Spleen (tissue), 7 donors: ENCODE measurements around the gene C8B.

Experiments
- POLR2A ChIP-seq, 3 donors: fragments of 450-650 bp; IDR thresholded peaks; one replicate each; pipeline ENCODE4 v1.5.1; 2017; ENCODE audit warnings: antibody characterized with exemption in 3 of 3, mild to moderate bottlenecking in 1 of 3
- TF ChIP-seq, protein P1 (sequence below), 11 experiments: fragments of 200-600 bp in 7 of 11; fragments of 450-650 bp in 4 of 11; sonication (generic) in 4 of 11; IDR thresholded peaks in 8 of 11; conservative IDR thresholded peaks in 3 of 11; 1 replicate in 7 of 11; 2 replicates in 4 of 11; pipeline versions ENCODE4 v1.4.0 to v1.8.0; 2016 to 2021; ENCODE audit warnings: antibody characterized with exemption in 11 of 11, inconsistent platforms in 4 of 11, mild to moderate bottlenecking in 1 of 11
- donor health status: DM: no; HTN: no; CAD: no; lungs with moderate emphysema.
- donor health status: DM: no; HTN: no; CAD: no.
- donor health status: DM: no; HTN: no; CAD: no.

DNA sequence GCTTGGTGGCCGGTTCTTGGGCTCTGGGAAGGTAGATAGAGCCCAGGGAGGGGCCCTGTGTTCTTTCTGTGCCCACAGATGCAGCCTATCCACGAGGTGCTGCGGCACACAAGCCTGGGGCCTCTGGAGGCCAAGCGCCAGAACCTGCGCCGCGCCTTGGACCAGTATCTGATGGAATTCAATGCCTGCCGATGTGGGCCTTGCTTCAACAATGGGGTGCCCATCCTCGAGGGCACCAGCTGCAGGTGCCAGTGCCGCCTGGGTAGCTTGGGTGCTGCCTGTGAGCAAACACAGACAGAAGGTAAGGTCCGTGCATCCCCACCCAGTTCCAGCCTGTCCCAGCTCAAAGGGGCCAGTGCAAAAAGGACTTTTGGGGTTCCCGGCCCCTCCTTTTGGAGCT, 53.5 kb downstream of the C8B start:
- TF ChIP-seq, protein P1, sequence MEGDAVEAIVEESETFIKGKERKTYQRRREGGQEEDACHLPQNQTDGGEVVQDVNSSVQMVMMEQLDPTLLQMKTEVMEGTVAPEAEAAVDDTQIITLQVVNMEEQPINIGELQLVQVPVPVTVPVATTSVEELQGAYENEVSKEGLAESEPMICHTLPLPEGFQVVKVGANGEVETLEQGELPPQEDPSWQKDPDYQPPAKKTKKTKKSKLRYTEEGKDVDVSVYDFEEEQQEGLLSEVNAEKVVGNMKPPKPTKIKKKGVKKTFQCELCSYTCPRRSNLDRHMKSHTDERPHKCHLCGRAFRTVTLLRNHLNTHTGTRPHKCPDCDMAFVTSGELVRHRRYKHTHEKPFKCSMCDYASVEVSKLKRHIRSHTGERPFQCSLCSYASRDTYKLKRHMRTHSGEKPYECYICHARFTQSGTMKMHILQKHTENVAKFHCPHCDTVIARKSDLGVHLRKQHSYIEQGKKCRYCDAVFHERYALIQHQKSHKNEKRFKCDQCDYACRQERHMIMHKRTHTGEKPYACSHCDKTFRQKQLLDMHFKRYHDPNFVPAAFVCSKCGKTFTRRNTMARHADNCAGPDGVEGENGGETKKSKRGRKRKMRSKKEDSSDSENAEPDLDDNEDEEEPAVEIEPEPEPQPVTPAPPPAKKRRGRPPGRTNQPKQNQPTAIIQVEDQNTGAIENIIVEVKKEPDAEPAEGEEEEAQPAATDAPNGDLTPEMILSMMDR (IDR thresholded peaks at IDR 0.05 in 8 of 11, conservative IDR thresholded peaks at IDR 0.05 in 3 of 11): no peak
- no peak for TF ChIP-seq POLR2A (IDR thresholded peaks at IDR 0.05)
